Suprapubic skin (tissue), 4 donors: ENCODE measurements around the gene IFNA4.

ENCODE experiments used
- CTCF ChIP-seq, 2 donors: fragments of 200-600 bp in 1 of 2; fragments of 450-650 bp in 1 of 2; sonication (generic) in 1 of 2; IDR thresholded peaks; one replicate each; pipeline ENCODE4 v1.5.1; 2016 to 2019; ENCODE audit warnings: antibody characterized with exemption in 2 of 2, mild to moderate bottlenecking in 1 of 2, moderate library complexity in 1 of 2
- POLR2A ChIP-seq, 2 donors: fragments of 450-650 bp; IDR thresholded peaks; one replicate each; pipeline ENCODE4 v1.6.1; 2017; ENCODE audit warnings: antibody characterized with exemption in 2 of 2, mild to moderate bottlenecking in 2 of 2, moderate library complexity in 2 of 2
- POLR2AphosphoS5 ChIP-seq, 3 donors: sonication (generic); formaldehyde crosslinking; IDR thresholded peaks; one replicate each; pipeline ENCODE4 v1.6.1; 2017; ENCODE audit warnings: antibody characterized with exemption in 3 of 3

DNA sequence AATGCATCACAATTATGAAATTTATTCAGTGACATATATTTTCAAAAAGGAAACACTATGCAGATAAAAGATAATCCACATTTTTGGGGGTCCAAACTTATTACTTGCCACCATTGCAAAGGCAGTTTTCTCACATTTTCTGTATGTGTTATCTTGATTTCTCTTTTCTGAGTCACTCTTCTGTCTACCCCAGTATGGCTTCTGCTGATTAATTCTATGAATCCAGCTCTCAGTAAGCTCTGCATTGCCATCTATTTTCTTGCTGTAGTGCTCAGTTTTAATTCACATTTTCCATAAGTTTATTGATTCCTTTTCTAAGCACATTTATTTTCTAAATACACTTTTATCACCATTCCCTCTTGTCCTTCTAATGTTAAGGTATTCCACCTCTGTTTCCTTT lies 17.8 kb upstream of the IFNA4 start:
- TF ChIP-seq POLR2A (IDR thresholded peaks at IDR 0.05) = no peak
- TF ChIP-seq CTCF (IDR thresholded peaks at IDR 0.05) = no peak
- TF ChIP-seq POLR2AphosphoS5 (IDR thresholded peaks at IDR 0.05) = no peak
